Fibroblast of lung (primary cell): ENCODE data around the gene ATOX1. TPM values are rescaled to one million over a fixed set of nuclear protein-coding genes. Genes with fewer than 3 reads are reported as not detected.

Source experiments
- DNase-seq, 2 donors: peaks; one replicate each; pipeline versions ENCODE4 v3.0.0 to v3.0.0-alpha.2; 2010; ENCODE audit warnings: low read depth in 2 of 2
- H2AFZ ChIP-seq: 2 replicates; pipeline ENCODE4 v1.5.1; 2012; ENCODE audit warnings: low read length, control low read depth, inconsistent platforms
- H3K27ac ChIP-seq: 2 replicates; pipeline ENCODE4 v1.5.1; 2011; ENCODE audit warnings: low read length, control low read depth; ENCODE audit not compliant: insufficient read depth
- H3K27me3 ChIP-seq: 2 replicates; pipeline ENCODE4 v1.5.1; 2011; ENCODE audit warnings: mild to moderate bottlenecking, low read length; ENCODE audit not compliant: control insufficient read depth, insufficient read depth
- H3K36me3 ChIP-seq: 2 replicates; pipeline ENCODE4 v1.5.1; 2011; ENCODE audit warnings: low read length; ENCODE audit not compliant: control insufficient read depth, insufficient read depth
- H3K4me1 ChIP-seq: 2 replicates; pipeline ENCODE4 v1.5.1; 2011; ENCODE audit warnings: low read length; ENCODE audit not compliant: control insufficient read depth, insufficient read depth; ENCODE audit errors: extremely low read depth
- H3K4me2 ChIP-seq: 2 replicates; pipeline ENCODE4 v1.5.1; 2011; ENCODE audit warnings: low read length, control low read depth; ENCODE audit not compliant: insufficient read depth; ENCODE audit errors: extremely low read depth
- H3K4me3 ChIP-seq, 4 experiments: fragments of 200-600 bp in 1 of 4; sonication (generic) in 1 of 4; replicated peaks in 1 of 4; 2 replicates each; pipeline ENCODE4 v1.5.1; 2011 to 2016; ENCODE audit warnings: low read length in 4 of 4, low read depth in 3 of 4, mild to moderate bottlenecking in 3 of 4, control low read depth in 2 of 4, inconsistent platforms in 1 of 4, mixed read lengths in 1 of 4; ENCODE audit not compliant: insufficient read depth in 1 of 4; ENCODE audit errors: control extremely low read depth in 1 of 4
- H3K79me2 ChIP-seq: 2 replicates; pipeline ENCODE4 v1.5.1; 2012; ENCODE audit warnings: mild to moderate bottlenecking, low read length, inconsistent platforms; ENCODE audit not compliant: control insufficient read depth, insufficient read depth
- H3K9ac ChIP-seq: 2 replicates; pipeline ENCODE4 v1.5.1; 2011; ENCODE audit warnings: mild to moderate bottlenecking, low read length, control low read depth; ENCODE audit not compliant: insufficient read depth
- H3K9me3 ChIP-seq: 2 replicates; pipeline ENCODE4 v1.5.1; 2012; ENCODE audit warnings: low read depth, low read length; ENCODE audit not compliant: control insufficient read depth, insufficient read depth
- H4K20me1 ChIP-seq: 2 replicates; pipeline ENCODE4 v1.5.1; 2011; ENCODE audit warnings: low read length; ENCODE audit not compliant: control insufficient read depth, insufficient read depth; ENCODE audit errors: extremely low read depth
- EZH2 ChIP-seq: IDR thresholded peaks from 2 replicates; pipeline ENCODE4 v1.5.1; 2012; ENCODE audit warnings: low read length, control low read depth, mild to moderate bottlenecking; ENCODE audit errors: missing control alignments
- polyA plus RNA-seq, 2 donors: library from polyadenylated mRNA; depleted of rRNA in 1 of 2; stranded (reverse) in 1 of 2; unstranded in 1 of 2; fragments of >200 nt; gene quantifications; 2 replicates each; pipeline ENCODE4 v1.2.1, GENCODE V29; 2011 to 2012; ENCODE audit warnings: missing spikeins in 1 of 2
- total RNA-seq: library from RNA; depleted of rRNA; stranded (reverse); fragments of >200 nt; gene quantifications from 2 replicates; pipeline ENCODE4 v1.2.1, GENCODE V29; 2014
- TF ChIP-seq, protein P1 (sequence below), 2 donors: IDR thresholded peaks in 1 of 2; conservative IDR thresholded peaks in 1 of 2; 1 replicate in 1 of 2; 2 replicates in 1 of 2; pipeline ENCODE4 v1.5.1; 2011 to 2012; ENCODE audit warnings: low read length in 2 of 2, control low read depth in 1 of 2, inconsistent platforms in 1 of 2, low read depth in 1 of 2, mild to moderate bottlenecking in 1 of 2

ATOX1 gene
- total and polyA plus RNA-seq, 2 donors (not counting 1 experiment from before 2014, with no cell fraction given) = 59.9 to 245 TPM

DNA sequence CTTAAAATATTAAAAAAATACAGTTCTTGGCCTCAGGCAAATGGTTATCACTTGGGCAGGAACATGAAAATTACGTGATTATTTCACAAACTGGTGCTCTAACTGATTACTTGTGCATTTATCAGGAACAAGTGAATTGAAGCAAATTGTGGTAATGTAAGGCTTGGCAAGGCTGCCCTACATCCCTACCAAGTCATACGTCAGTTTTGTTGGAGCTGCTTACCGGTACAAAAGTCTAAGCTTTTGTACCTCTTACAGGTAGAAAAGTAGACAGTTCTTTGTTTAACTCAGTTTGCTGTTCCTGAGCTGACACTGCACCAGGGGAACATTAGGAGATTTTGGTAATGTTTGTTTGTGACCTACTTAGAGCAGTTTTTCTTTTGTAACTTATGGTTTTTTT, 15.5 kb upstream of the ATOX1 start:
- peaks cover 9% of the 10 kb centered on the region for H4K20me1 ChIP-seq

DNA sequence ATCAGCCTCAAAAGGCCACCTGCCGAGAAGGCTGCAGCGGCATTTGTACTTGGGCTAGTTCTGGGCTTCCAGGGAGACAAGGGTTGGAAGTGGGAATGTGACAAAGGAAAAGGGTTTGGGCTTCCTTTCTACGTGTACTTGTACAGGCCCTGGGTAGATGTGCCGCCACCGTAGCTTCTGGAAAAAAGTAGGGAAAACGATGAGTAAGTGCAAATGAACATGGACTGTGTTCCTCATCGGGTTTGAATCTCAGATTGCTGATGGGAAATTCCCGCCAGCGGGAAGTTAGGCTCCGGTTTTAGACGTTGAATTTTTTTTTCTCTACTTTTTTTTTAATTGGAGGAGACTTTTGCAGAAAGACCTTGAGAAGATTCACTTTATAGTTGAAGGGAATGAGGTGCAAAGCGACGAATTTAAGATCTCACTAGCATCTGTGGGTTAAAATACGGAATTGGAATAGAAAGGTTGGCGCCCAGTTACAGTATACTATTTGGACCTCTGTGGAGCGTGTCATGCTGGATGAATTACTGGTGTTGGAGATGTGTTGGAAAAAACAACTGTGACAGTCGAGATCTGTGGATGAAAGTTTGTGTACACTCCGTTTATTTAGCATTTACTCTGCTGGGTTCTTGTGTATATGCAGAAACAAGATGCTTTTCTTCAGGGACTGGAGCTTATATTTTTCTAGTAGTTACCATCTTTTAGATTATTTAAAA, 14.6 kb upstream of the ATOX1 start:
- TF ChIP-seq EZH2 = no peak
- TF ChIP-seq, protein P1, sequence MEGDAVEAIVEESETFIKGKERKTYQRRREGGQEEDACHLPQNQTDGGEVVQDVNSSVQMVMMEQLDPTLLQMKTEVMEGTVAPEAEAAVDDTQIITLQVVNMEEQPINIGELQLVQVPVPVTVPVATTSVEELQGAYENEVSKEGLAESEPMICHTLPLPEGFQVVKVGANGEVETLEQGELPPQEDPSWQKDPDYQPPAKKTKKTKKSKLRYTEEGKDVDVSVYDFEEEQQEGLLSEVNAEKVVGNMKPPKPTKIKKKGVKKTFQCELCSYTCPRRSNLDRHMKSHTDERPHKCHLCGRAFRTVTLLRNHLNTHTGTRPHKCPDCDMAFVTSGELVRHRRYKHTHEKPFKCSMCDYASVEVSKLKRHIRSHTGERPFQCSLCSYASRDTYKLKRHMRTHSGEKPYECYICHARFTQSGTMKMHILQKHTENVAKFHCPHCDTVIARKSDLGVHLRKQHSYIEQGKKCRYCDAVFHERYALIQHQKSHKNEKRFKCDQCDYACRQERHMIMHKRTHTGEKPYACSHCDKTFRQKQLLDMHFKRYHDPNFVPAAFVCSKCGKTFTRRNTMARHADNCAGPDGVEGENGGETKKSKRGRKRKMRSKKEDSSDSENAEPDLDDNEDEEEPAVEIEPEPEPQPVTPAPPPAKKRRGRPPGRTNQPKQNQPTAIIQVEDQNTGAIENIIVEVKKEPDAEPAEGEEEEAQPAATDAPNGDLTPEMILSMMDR (conservative IDR thresholded peaks at IDR 0.05 in 1 of 2, IDR thresholded peaks at IDR 0.05 in 1 of 2; ENCODE audit: low read depth in 1 of 2, low read length in 2 of 2) = peak in 1 of 2 donors; percentile 5
- Histone ChIP-seq H2AFZ (no peak overlapping the region), H4K20me1 (peaks cover 9% of the 10 kb centered on the region)

More for the DNA sequence above, 15.5 kb upstream of the ATOX1 start:
- Histone ChIP-seq H3K9me3 (no peaks in the 10 kb centered on the region), H3K36me3 (no peaks in the 10 kb centered on the region), H3K27ac (peak overlapping the region; percentile 35), H3K4me1 (peaks cover 5% of the 10 kb centered on the region), H3K4me3 (peak overlapping the region; percentile 89 to 94 (median 93)), H3K27me3 (no peaks in the 10 kb centered on the region), H3K9ac (no peak overlapping the region), H3K79me2 (peaks cover 69% of the 10 kb centered on the region), H2AFZ (no peak overlapping the region), H3K4me2 (peak overlapping the region; percentile 96)
- DNase-seq = peak in 1 of 2 donors; percentile 20
- TF ChIP-seq, protein P1 (conservative IDR thresholded peaks at IDR 0.05 in 1 of 2, IDR thresholded peaks at IDR 0.05 in 1 of 2; ENCODE audit: low read depth in 1 of 2, low read length in 2 of 2) = no peak
- TF ChIP-seq EZH2 = no peak

DNA sequence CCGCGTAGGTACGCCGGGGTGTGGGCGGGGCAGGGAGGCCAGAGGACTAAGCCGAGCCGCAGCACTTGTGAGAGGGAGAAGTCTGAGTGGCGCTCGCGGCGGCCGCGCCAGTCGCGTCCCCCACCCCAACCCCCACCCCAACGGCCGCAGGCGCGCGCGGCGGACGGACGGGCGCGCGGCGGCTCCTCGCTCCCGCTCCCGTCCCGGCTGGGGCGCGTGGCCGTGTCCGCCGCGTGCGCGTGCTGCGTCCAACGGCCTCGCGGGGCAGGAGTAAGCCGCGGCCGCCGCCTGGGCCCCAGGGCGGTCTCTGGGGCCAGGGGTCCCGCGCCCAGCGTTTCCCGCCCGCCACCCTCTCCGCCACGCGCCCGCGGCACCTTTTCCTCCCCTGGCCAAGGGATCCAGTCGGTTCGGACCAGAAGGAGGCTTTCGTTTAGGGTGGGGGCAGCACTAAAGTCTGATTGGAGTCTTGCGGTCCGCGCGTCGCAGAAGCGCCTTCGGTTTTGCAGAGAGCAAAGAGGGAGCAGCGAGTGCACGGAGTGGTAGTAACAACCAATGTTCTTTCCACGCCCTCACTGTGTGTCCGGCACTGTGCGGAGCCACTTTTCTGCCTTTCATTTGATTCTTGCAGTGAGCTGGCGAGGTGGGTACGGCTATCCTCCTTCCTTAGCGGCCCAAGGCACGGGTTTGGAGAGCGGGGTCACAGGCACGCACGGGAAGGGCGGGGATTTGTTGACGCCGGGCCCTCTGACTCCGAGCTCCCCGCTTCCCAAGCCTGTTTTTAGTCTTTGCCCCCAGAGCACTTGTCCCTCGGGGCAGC, 13.8 kb upstream of the ATOX1 start:
- no peak overlapping the region for H2AFZ ChIP-seq
- no peaks in the 10 kb centered on the region for H3K36me3 ChIP-seq
- no peaks in the 10 kb centered on the region for H3K9me3 ChIP-seq
- H4K20me1 ChIP-seq = peaks cover 9% of the 10 kb centered on the region
- H3K27me3 ChIP-seq = no peaks in the 10 kb centered on the region
- peak; percentile 32 for DNase-seq
- H3K27ac ChIP-seq = peak overlapping the region; percentile 90
- H3K4me1 ChIP-seq = peaks cover 5% of the 10 kb centered on the region
- H3K79me2 ChIP-seq = peaks cover 52% of the 10 kb centered on the region
- peak overlapping the region; percentile 96 for H3K4me2 ChIP-seq
- no peak for TF ChIP-seq EZH2
- peak overlapping the region; percentile 89 for H3K9ac ChIP-seq
- H3K4me3 ChIP-seq = peak overlapping the region; percentile 89 to 94 (median 93)

More for the DNA sequence above, 14.6 kb upstream of the ATOX1 start:
- Histone ChIP-seq H3K27me3 (no peaks in the 10 kb centered on the region), H3K4me3 (peak overlapping the region; percentile 89 to 94 (median 93)), H3K9ac (peak overlapping the region; percentile 89), H3K9me3 (no peaks in the 10 kb centered on the region), H3K36me3 (no peaks in the 10 kb centered on the region), H3K79me2 (peaks cover 60% of the 10 kb centered on the region), H3K4me1 (peaks cover 5% of the 10 kb centered on the region), H3K27ac (peak overlapping the region; percentile 90), H3K4me2 (peak overlapping the region; percentile 96)
- peak; percentile 27 to 53 for DNase-seq
